ENCODE data around the gene BOD1. TPM values are rescaled to one million over a fixed set of nuclear protein-coding genes. Genes with fewer than 3 reads are reported as not detected.

BOD1 gene
- total RNA-seq, 1 experiment from 2014 or later: 78.2 TPM

DNA sequence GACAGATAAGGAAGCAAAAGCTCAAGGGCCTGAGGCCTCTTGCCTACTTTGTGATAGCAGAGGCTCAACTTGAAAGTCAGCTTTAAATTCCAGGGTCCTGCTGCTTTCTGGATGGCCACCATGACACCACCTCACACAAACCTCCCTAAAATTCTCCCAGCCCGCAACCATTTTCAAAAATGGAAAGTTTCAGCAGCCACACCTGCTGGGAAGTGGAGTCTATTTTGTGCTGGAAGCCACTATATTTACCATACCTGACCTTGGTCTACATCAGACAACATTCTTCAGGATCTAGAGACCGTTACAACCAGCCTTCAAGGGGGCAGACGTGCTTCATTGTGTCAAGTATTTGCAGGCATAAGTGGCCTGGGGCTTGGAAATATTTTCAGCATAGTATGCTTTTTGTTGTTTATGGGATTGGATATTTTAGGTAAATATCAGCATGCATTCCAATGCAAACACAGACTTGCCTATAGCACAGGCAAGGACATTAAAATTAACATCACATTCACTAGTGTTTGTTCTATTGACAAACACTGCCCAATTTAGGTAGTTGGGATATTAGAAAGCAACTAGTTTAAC, 50.9 kb downstream of the BOD1 start:
- DNase-seq (ENCODE audit: low read depth): no peak
- in situ Hi-C loops (cut with HindIII; ENCODE audit: low pct_unique_long_range_greater_than_20kb, low sequenced_read_pairs): no loop called here

DNA sequence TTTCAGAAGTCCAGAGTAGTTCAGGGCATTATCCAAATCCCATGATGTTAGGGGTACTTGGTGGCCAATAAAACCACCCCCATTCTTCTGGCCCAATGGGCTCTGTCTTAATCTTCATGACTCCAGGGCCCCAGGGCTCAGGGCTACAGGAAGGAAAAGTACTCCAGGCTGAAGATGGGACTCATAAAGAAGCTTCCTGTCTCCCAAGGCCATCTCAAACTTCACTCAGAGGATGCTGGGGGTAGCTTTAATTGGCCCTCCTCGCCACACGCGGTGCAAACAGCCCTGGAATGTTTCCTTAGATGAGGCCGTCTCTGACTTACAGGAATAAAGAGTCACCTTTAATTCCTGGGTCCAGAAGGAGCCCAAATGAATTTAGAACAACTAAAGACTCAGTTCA, 52.3 kb downstream of the BOD1 start:
- in situ Hi-C loops (cut with HindIII; ENCODE audit: low pct_unique_long_range_greater_than_20kb, low sequenced_read_pairs): no loop called here
- DNase-seq (ENCODE audit: low read depth): no peak

DNA sequence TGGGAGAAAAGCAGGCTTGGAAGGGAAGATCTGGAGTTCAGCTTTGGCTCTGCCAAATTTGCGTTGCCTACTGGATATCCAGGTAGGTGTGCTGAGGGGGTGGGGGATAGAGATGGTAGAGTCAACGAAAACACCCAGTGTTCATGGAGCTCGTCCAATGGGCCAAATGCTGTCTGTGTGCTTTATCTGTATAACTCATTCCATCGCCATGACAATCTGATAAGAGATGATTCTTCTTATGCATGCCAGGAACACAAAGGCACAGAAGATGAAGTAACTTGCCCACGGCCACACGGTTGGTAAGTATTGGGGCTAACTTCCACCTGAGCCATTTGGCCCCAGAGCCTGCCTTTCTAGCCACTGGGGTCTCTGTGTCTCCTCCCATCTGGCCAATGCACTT, 53.2 kb downstream of the BOD1 start:
- no peak for DNase-seq (ENCODE audit: low read depth)
- in situ Hi-C loops (cut with HindIII; ENCODE audit: low pct_unique_long_range_greater_than_20kb, low sequenced_read_pairs): no loop called here

DNA sequence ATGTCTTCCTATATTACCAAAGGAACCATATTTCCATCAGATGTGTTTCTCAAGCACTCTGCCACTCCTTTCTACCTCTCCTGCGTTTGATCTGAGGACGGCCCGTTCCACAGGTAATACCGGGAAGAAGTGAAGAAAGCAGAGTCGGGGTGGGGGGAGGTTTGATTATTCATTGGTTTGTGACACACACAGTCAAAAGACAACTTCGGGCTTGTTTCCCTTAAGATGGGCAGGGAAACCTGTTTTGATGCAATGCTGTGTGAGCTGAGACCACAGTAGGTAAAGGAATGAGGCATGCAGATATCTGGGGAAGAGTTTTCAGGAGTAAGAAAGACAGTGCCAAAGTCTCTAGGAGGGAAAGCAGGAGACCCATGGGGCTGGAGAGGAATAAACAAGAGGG, 54.0 kb downstream of the BOD1 start:
- no peak for DNase-seq (ENCODE audit: low read depth)
- in situ Hi-C loops (cut with HindIII; ENCODE audit: low pct_unique_long_range_greater_than_20kb, low sequenced_read_pairs): no loop called here

All from Caki2 (cell line).